IMR-90 (cell line): ENCODE data around the gene ATF7IP2.

ENCODE experiments used
- BHLHE40 ChIP-seq: fragments of 150-350 bp; IDR thresholded peaks from 2 replicates; pipeline ENCODE4 v1.6.1; 2016; ENCODE audit warnings: mild to moderate bottlenecking, low read depth, low read length
- CEBPB ChIP-seq: IDR thresholded peaks from 2 replicates; pipeline ENCODE4 v1.6.1; 2012; ENCODE audit warnings: low read depth, low read length, improper control_type of control experiment
- MAFK ChIP-seq: IDR thresholded peaks from 2 replicates; pipeline ENCODE4 v1.6.1; 2012; ENCODE audit warnings: low read depth, low read length, improper control_type of control experiment
- NFE2L2 ChIP-seq: fragments of 150-350 bp; IDR thresholded peaks from 2 replicates; pipeline ENCODE4 v1.6.1; 2016; ENCODE audit warnings: low read depth, mild to moderate bottlenecking, low read length
- POLR2A ChIP-seq: IDR thresholded peaks from 2 replicates; pipeline ENCODE4 v1.6.1; 2012; ENCODE audit warnings: mild to moderate bottlenecking, low read depth, low read length
- RAD21 ChIP-seq: IDR thresholded peaks from 2 replicates; pipeline ENCODE4 v1.6.1; 2012; ENCODE audit warnings: low read length, improper control_type of control experiment
- RCOR1 ChIP-seq: IDR thresholded peaks from 2 replicates; pipeline ENCODE4 v1.6.1; 2012; ENCODE audit warnings: mild to moderate bottlenecking, low read length, improper control_type of control experiment; ENCODE audit not compliant: insufficient replicate concordance
- RFX5 ChIP-seq: IDR thresholded peaks from 2 replicates; pipeline ENCODE4 v1.8.0; 2012; ENCODE audit warnings: low read depth, mild to moderate bottlenecking, low read length, moderate library complexity
- SMC3 ChIP-seq: fragments of 150-350 bp; IDR thresholded peaks from 2 replicates; pipeline ENCODE4 v1.6.1; 2016; ENCODE audit warnings: low read depth, mild to moderate bottlenecking, antibody characterized with exemption, low read length, moderate library complexity
- TF ChIP-seq, protein P1 (sequence below): conservative IDR thresholded peaks from 2 replicates; pipeline ENCODE4 v1.5.1; 2012; ENCODE audit warnings: mild to moderate bottlenecking, low read depth, low read length, improper control_type of control experiment
- TF ChIP-seq, protein P2 (sequence below): fragments of 150-350 bp; IDR thresholded peaks from 2 replicates; pipeline ENCODE4 v1.6.1; 2017; ENCODE audit warnings: mild to moderate bottlenecking, antibody characterized with exemption, low read length, low read depth

DNA sequence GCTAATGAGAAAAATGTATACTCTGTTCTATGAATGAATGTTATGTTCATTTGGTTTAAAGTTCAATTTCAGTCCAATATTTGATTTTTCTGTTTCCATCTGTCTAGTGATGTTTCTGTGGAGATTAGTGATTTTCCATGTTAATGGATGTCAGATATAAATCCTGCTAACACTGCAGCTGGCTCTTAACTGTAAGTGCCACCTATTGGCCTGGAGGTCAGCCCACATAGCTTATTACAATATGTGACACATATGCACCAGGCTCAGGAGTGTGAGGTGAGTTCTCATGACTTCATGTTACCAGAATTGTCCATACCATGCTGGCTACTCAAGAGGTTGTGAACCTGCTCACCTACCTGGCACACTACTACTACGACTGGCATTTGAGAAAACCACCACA lies 17.1 kb downstream of the ATF7IP2 start:
- TF ChIP-seq, protein P1, sequence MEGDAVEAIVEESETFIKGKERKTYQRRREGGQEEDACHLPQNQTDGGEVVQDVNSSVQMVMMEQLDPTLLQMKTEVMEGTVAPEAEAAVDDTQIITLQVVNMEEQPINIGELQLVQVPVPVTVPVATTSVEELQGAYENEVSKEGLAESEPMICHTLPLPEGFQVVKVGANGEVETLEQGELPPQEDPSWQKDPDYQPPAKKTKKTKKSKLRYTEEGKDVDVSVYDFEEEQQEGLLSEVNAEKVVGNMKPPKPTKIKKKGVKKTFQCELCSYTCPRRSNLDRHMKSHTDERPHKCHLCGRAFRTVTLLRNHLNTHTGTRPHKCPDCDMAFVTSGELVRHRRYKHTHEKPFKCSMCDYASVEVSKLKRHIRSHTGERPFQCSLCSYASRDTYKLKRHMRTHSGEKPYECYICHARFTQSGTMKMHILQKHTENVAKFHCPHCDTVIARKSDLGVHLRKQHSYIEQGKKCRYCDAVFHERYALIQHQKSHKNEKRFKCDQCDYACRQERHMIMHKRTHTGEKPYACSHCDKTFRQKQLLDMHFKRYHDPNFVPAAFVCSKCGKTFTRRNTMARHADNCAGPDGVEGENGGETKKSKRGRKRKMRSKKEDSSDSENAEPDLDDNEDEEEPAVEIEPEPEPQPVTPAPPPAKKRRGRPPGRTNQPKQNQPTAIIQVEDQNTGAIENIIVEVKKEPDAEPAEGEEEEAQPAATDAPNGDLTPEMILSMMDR = no peak
- no peak for TF ChIP-seq NFE2L2
- TF ChIP-seq SMC3 = no peak
- TF ChIP-seq POLR2A = no peak
- no peak for TF ChIP-seq BHLHE40
- TF ChIP-seq RCOR1 = no peak
- TF ChIP-seq RAD21 = no peak
- TF ChIP-seq, protein P2, sequence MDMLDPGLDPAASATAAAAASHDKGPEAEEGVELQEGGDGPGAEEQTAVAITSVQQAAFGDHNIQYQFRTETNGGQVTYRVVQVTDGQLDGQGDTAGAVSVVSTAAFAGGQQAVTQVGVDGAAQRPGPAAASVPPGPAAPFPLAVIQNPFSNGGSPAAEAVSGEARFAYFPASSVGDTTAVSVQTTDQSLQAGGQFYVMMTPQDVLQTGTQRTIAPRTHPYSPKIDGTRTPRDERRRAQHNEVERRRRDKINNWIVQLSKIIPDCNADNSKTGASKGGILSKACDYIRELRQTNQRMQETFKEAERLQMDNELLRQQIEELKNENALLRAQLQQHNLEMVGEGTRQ = no peak
- TF ChIP-seq MAFK = no peak
- no peak for TF ChIP-seq CEBPB
- no peak for TF ChIP-seq RFX5
